Gastrocnemius medialis (tissue), 4 donors: ENCODE results near the gene ASB1.

ENCODE experiments used
- POLR2A ChIP-seq, 2 donors: fragments of 450-650 bp; IDR thresholded peaks; one replicate each; pipeline ENCODE4 v1.6.1; 2017; ENCODE audit warnings: antibody characterized with exemption in 2 of 2, mild to moderate bottlenecking in 2 of 2, moderate library complexity in 2 of 2
- TF ChIP-seq, protein P1 (sequence below), 5 experiments: fragments of 450-650 bp in 3 of 5; fragments of 200-600 bp in 2 of 5; sonication (generic) in 2 of 5; IDR thresholded peaks in 4 of 5; conservative IDR thresholded peaks in 1 of 5; 1 replicate in 4 of 5; 2 replicates in 1 of 5; pipeline ENCODE4 v1.5.1; 2016 to 2019; ENCODE audit warnings: antibody characterized with exemption in 5 of 5, mild to moderate bottlenecking in 3 of 5, moderate library complexity in 3 of 5

DNA sequence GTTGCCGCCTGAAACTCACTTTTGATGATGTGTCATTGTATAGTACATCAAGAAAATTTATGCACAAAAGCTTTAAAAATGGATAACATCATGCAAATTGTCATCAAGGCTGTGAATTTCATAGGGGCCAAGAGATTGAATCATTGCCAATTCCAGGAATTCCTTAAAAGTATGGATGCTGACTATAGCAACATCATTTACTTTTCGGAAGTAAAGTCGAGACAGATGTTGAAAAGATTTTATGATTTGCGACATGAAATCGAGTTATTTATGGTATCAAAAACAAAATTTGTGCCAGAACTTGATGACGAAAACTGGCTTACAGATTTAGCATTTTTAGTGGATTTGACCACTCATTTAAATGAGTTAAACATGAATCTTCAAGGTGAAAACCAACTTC lies 56.3 kb downstream of the ASB1 start:
- TF ChIP-seq, protein P1, sequence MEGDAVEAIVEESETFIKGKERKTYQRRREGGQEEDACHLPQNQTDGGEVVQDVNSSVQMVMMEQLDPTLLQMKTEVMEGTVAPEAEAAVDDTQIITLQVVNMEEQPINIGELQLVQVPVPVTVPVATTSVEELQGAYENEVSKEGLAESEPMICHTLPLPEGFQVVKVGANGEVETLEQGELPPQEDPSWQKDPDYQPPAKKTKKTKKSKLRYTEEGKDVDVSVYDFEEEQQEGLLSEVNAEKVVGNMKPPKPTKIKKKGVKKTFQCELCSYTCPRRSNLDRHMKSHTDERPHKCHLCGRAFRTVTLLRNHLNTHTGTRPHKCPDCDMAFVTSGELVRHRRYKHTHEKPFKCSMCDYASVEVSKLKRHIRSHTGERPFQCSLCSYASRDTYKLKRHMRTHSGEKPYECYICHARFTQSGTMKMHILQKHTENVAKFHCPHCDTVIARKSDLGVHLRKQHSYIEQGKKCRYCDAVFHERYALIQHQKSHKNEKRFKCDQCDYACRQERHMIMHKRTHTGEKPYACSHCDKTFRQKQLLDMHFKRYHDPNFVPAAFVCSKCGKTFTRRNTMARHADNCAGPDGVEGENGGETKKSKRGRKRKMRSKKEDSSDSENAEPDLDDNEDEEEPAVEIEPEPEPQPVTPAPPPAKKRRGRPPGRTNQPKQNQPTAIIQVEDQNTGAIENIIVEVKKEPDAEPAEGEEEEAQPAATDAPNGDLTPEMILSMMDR (IDR thresholded peaks at IDR 0.05 in 4 of 5, conservative IDR thresholded peaks at IDR 0.05 in 1 of 5) = no peak
- TF ChIP-seq POLR2A (IDR thresholded peaks at IDR 0.05) = no peak
